Skin of body (tissue), 2 donors: ENCODE data around the gene GALR2. TPM values are rescaled to one million over a fixed set of nuclear protein-coding genes. Genes with fewer than 3 reads are reported as not detected.
A peak's percentile ranks its signal among the peaks of the same experiment; 100 is the strongest.

Experiments
- DNase-seq: peaks from one replicate; lab custom pipeline; 2025; lab: John Stamatoyannopoulos, UW
- total RNA-seq: library from RNA; depleted of rRNA; stranded (reverse); fragments of >200 nt; gene quantifications from one replicate; pipeline ENCODE4 v1.2.3, GENCODE V29; 2014

GALR2 gene
- total RNA-seq, 1 donor from 2014 or later: not detected

- DNase-seq: no peak
These were observed 18.2 kb downstream of the GALR2 start for GRCh38 chr17:76092526-76093413.

- no peak for DNase-seq
These were observed 19.5 kb downstream of the GALR2 start for GRCh38 chr17:76094046-76094445.

GRCh38 chr17:76095943-76096342 is 21.4 kb downstream of the GALR2 start:
- DNase-seq: no peak

GRCh38 chr17:76097716-76098295 is 23.2 kb downstream of the GALR2 start:
- no peak for DNase-seq

- DNase-seq: no peak
These were observed 28.3 kb downstream of the GALR2 start for GRCh38 chr17:76102944-76103273.

GRCh38 chr17:76103274-76104139 is 28.9 kb downstream of the GALR2 start, which contains the start of gene EXOC7:
Gene EXOC7, minus strand, starts transcription at chr17:76103787. Its CDS starts 95 bp downstream, at chr17:76103692.
- peak; percentile 88 for DNase-seq

GRCh38 chr17:76104140-76104895 is 29.7 kb downstream of the GALR2 start:
- no peak for DNase-seq

- no peak for DNase-seq
These were observed 30.3 kb downstream of the GALR2 start for GRCh38 chr17:76104896-76105231.

- DNase-seq: no peak
These were observed 32.1 kb downstream of the GALR2 start for GRCh38 chr17:76106703-76107102.

- DNase-seq: no peak
These were observed 32.9 kb downstream of the GALR2 start for GRCh38 chr17:76107509-76107908.

- no peak for DNase-seq
These were observed 37.4 kb downstream of the GALR2 start for GRCh38 chr17:76111956-76112355.

GRCh38 chr17:76115138-76115754 is 40.7 kb downstream of the GALR2 start:
- DNase-seq: no peak

- DNase-seq: no peak
These were observed 45.1 kb downstream of the GALR2 start for GRCh38 chr17:76119409-76120371.

- no peak for DNase-seq
These were observed 46.1 kb downstream of the GALR2 start for GRCh38 chr17:76120658-76121008.

GRCh38 chr17:76121932-76122430 is 47.4 kb downstream of the GALR2 start:
- DNase-seq: no peak

GRCh38 chr17:76122431-76123190 is 48.0 kb downstream of the GALR2 start:
- no peak for DNase-seq

GRCh38 chr17:76123191-76123499 is 48.6 kb downstream of the GALR2 start:
- DNase-seq: no peak

- no peak for DNase-seq
These were observed 49.4 kb downstream of the GALR2 start for GRCh38 chr17:76123749-76124581.
